Kidney capillary endothelial cell (primary cell): ENCODE data around the gene RRP36.

Experiments
- DNase-seq: peaks from one replicate; pipeline ENCODE4 v3.0.0-alpha.2; 2018; ENCODE audit warnings: low spot score

Gene RRP36

GRCh38 chr6:43007126-43007525 lies 14.3 kb upstream of the RRP36 start:
- DNase-seq: no peak

- DNase-seq: peak; percentile 39
Measured at GRCh38 chr6:43009124-43009523, 12.3 kb upstream of the RRP36 start.

- no peak for DNase-seq
Measured at GRCh38 chr6:43011207-43011606, 10.2 kb upstream of the RRP36 start.

GRCh38 chr6:43012364-43012763 lies 9.1 kb upstream of the RRP36 start:
- DNase-seq: no peak

GRCh38 chr6:43013097-43013842 lies 8.2 kb upstream of the RRP36 start:
- no peak for DNase-seq

- peak; percentile 100 for DNase-seq
Measured at GRCh38 chr6:43013843-43014433, 7.5 kb upstream of the RRP36 start, which contains the start of the genes KLHDC3 and MEA1. KLHDC3 (plus strand) TSS chr6:43014249; CDS start chr6:43017193, 2,944 bp downstream. MEA1 (minus strand) TSS chr6:43013946; CDS start chr6:43013813, 133 bp downstream.

- DNase-seq: peak; percentile 42
Measured at GRCh38 chr6:43014434-43014909, 7.0 kb upstream of the RRP36 start.

GRCh38 chr6:43016176-43016942 lies 5.1 kb upstream of the RRP36 start:
- no peak for DNase-seq

GRCh38 chr6:43016943-43017334 lies 4.5 kb upstream of the RRP36 start:
- DNase-seq: no peak

- no peak for DNase-seq
Measured at GRCh38 chr6:43019152-43019551, 2.3 kb upstream of the RRP36 start.

GRCh38 chr6:43020052-43020705 lies 1.2 kb upstream of the RRP36 start:
- no peak for DNase-seq

GRCh38 chr6:43020847-43021246 lies 576 bp upstream of the RRP36 start:
- DNase-seq: no peak

GRCh38 chr6:43024436-43024835 lies 3.0 kb downstream of the RRP36 start:
- no peak for DNase-seq

- DNase-seq: no peak
Measured at GRCh38 chr6:43026365-43026764, 4.9 kb downstream of the RRP36 start.

- no peak for DNase-seq
Measured at GRCh38 chr6:43029120-43029519, 7.7 kb downstream of the RRP36 start.

GRCh38 chr6:43032326-43032725 lies 10.9 kb downstream of the RRP36 start:
- no peak for DNase-seq

- no peak for DNase-seq
Measured at GRCh38 chr6:43033496-43034189, 12.2 kb downstream of the RRP36 start.

GRCh38 chr6:43034190-43034525 lies 12.7 kb downstream of the RRP36 start:
- no peak for DNase-seq

GRCh38 chr6:43035495-43036194 lies 14.2 kb downstream of the RRP36 start:
- no peak for DNase-seq

- DNase-seq: no peak
Measured at GRCh38 chr6:43036712-43037111, 15.3 kb downstream of the RRP36 start.

GRCh38 chr6:43037197-43037596 lies 15.8 kb downstream of the RRP36 start:
- no peak for DNase-seq
